ENCODE results near the gene ZDHHC11B.
"Not testable (repeated sequence)": the region's sequence is repeated elsewhere in the genome, so short reads cannot be mapped to it uniquely, and the experiment has no call there.

Gene ZDHHC11B

GRCh38 chr5:771087-771781 lies 13.3 kb downstream of the ZDHHC11B start:
- in situ Hi-C loops (cut with MboI; ENCODE audit: low sequenced_read_pairs): not testable (repeated sequence)

- in situ Hi-C loops (cut with MboI; ENCODE audit: low sequenced_read_pairs): not testable (repeated sequence)
These were observed 13.9 kb downstream of the ZDHHC11B start for GRCh38 chr5:770585-770984.

GRCh38 chr5:769485-770145 lies 14.9 kb downstream of the ZDHHC11B start:
- in situ Hi-C loops (cut with MboI; ENCODE audit: low sequenced_read_pairs): not testable (repeated sequence)

GRCh38 chr5:766666-767431 lies 17.7 kb downstream of the ZDHHC11B start:
- in situ Hi-C loops (cut with MboI; ENCODE audit: low sequenced_read_pairs): no loop called here

GRCh38 chr5:765948-766631 lies 18.4 kb downstream of the ZDHHC11B start:
- in situ Hi-C loops (cut with MboI; ENCODE audit: low sequenced_read_pairs): no loop called here

- in situ Hi-C loops (cut with MboI; ENCODE audit: low sequenced_read_pairs): no loop called here
These were observed 20.3 kb downstream of the ZDHHC11B start for GRCh38 chr5:763998-764781.

GRCh38 chr5:763397-763796 lies 21.1 kb downstream of the ZDHHC11B start:
- in situ Hi-C loops (cut with MboI; ENCODE audit: low sequenced_read_pairs): no loop called here

GRCh38 chr5:762996-763395 lies 21.5 kb downstream of the ZDHHC11B start:
- in situ Hi-C loops (cut with MboI; ENCODE audit: low sequenced_read_pairs): not testable (repeated sequence)

- in situ Hi-C loops (cut with MboI; ENCODE audit: low sequenced_read_pairs): no loop called here
These were observed 22.4 kb downstream of the ZDHHC11B start for GRCh38 chr5:761854-762710.

- in situ Hi-C loops (cut with MboI; ENCODE audit: low sequenced_read_pairs): no loop called here
These were observed 23.3 kb downstream of the ZDHHC11B start for GRCh38 chr5:761059-761771.

GRCh38 chr5:760363-761058 lies 24.0 kb downstream of the ZDHHC11B start:
- in situ Hi-C loops (cut with MboI; ENCODE audit: low sequenced_read_pairs): no loop called here

- in situ Hi-C loops (cut with MboI; ENCODE audit: low sequenced_read_pairs): no loop called here
These were observed 24.7 kb downstream of the ZDHHC11B start for GRCh38 chr5:759781-760362.

GRCh38 chr5:759111-759751 lies 25.3 kb downstream of the ZDHHC11B start:
- in situ Hi-C loops (cut with MboI; ENCODE audit: low sequenced_read_pairs): no loop called here

GRCh38 chr5:758698-759053 lies 25.9 kb downstream of the ZDHHC11B start:
- in situ Hi-C loops (cut with MboI; ENCODE audit: low sequenced_read_pairs): no loop called here

GRCh38 chr5:757931-758697 lies 26.4 kb downstream of the ZDHHC11B start:
- in situ Hi-C loops (cut with MboI; ENCODE audit: low sequenced_read_pairs): no loop called here

GRCh38 chr5:757346-757930 lies 27.1 kb downstream of the ZDHHC11B start:
- in situ Hi-C loops (cut with MboI; ENCODE audit: low sequenced_read_pairs): no loop called here
